GM13977 (cell line): ENCODE measurements around the gene C1orf159.
"Not testable (repeated sequence)": the region's sequence is repeated elsewhere in the genome, so short reads cannot be mapped to it uniquely, and the experiment has no call there.

ENCODE experiments used
- DNase-seq: peaks from one replicate; pipeline ENCODE4 v3.0.0; 2012; ENCODE audit warnings: low spot score
- in situ Hi-C: fragments of 300-500 bp; cut with MboI; formaldehyde crosslinking; loops from one replicate; pipeline ENCODE4 v1.12.0; 2022; ENCODE audit warnings: low sequenced_read_pairs, low pct_unique_long_range_greater_than_20kb, mixed read lengths, inconsistent platforms; ENCODE audit not compliant: unreplicated experiment
- TF ChIP-seq, protein P1 (sequence below): IDR thresholded peaks from 2 replicates; pipeline ENCODE4 v1.5.1; 2012; ENCODE audit warnings: mild to moderate bottlenecking, control low read depth; ENCODE audit not compliant: insufficient read depth; ENCODE audit errors: extremely low read depth, missing control alignments

The C1orf159 gene

DNA sequence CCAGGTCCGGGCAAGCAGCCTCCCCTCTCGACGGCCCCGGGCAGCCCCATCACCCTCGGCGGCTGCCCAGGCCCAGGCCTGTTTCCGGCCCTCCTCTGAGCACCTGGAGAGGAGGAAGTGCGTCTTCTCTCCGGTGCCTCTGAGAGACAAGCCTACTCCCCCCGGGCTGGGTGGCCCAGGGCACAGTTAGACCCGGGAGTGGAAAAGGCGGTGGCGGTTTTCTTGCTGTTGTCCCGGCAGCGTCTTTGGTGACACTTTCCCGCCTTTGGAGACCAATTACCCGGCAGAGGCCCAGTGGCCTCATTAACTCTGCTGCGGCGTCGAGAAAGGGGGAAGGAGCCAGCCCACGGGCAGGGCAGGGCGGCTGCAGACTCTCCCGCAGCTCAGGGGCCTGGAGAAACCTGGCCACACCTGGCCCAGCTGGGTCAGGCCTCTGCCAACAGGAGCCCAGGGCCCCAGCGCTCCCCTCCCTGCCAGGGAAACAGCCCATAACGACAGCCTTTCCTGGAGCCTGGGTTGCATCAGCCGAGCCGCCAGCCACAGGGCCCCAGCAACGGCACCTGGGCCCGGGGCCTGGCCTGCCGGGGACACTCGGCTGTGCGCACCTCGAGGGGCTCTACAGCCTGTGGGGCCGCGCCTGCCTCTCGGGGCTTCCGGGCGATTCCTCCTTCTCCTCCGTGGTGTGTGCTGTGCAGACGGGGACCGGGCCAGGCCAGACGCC, 28.4 kb upstream of the C1orf159 start:
- TF ChIP-seq, protein P1, sequence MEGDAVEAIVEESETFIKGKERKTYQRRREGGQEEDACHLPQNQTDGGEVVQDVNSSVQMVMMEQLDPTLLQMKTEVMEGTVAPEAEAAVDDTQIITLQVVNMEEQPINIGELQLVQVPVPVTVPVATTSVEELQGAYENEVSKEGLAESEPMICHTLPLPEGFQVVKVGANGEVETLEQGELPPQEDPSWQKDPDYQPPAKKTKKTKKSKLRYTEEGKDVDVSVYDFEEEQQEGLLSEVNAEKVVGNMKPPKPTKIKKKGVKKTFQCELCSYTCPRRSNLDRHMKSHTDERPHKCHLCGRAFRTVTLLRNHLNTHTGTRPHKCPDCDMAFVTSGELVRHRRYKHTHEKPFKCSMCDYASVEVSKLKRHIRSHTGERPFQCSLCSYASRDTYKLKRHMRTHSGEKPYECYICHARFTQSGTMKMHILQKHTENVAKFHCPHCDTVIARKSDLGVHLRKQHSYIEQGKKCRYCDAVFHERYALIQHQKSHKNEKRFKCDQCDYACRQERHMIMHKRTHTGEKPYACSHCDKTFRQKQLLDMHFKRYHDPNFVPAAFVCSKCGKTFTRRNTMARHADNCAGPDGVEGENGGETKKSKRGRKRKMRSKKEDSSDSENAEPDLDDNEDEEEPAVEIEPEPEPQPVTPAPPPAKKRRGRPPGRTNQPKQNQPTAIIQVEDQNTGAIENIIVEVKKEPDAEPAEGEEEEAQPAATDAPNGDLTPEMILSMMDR, result no peak
- in situ Hi-C loops, result no loop called here
- DNase-seq, result peak; percentile 70

- no peak for DNase-seq
- TF ChIP-seq, protein P1, result no peak
- in situ Hi-C loops, result no loop called here
These were observed 27.7 kb upstream of the C1orf159 start for GRCh38 chr1:1143636-1144035.

GRCh38 chr1:1142844-1143243, 27.0 kb upstream of the C1orf159 start:
- DNase-seq, result no peak
- TF ChIP-seq, protein P1, result no peak
- in situ Hi-C loops, result no loop called here

GRCh38 chr1:1142352-1142751, 26.5 kb upstream of the C1orf159 start:
- DNase-seq, in situ Hi-C loops: not testable (repeated sequence)

DNA sequence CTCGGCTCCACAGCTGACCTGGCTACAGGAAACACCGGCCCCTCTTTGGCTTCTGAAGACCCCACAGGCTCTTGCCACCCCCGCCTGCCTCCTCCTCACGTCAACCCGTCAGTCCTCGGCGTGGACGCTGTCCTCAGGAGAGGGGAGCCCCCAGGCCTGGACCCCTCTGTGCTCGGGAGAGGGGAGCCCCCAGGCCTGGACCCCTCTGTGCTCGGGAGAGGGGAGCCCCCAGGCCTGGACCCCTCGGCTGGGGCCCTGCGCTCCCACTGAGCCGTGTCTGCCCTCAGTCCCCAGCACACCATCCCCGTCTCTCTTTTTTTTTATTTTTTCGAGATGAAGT, 26.0 kb upstream of the C1orf159 start:
- in situ Hi-C loops, result no loop called here
- DNase-seq, result no peak
- TF ChIP-seq, protein P1, result no peak

DNA sequence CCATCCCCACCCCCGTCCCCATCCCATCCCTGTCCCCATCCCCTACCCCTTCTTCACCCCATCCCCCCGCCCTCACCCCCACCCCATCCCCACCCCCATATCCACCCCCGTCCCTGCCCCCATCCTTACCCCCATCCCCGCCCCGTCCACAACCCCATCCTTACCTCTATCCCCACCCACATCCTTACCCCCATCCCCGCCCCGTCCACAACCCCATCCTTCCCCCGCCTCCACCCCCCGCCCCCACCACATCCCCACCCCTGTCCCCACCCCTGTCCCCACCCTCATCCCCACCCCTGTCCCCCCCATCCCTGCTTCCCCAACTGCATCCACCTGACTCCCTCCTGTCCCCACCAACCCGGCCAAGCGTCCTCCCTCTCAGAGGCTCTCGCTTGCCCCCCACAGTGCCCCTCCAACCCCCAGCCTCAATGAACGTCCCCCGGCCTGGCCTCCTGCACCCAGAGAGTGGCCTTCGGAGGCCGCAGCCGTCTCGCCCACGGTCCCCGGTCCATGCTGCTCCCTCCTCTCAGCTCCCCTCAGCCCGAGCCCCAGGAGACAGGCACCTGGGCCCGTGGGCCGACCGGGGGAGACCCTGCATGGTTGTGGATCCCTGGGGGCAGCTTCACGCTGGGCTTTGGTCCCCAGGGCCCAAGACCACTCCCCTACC, 25.5 kb upstream of the C1orf159 start:
- TF ChIP-seq, protein P1, result no peak
- DNase-seq, result no peak
- in situ Hi-C loops, result no loop called here

- in situ Hi-C loops, result no loop called here
- DNase-seq, result no peak
- TF ChIP-seq, protein P1, result no peak
These were observed 24.8 kb upstream of the C1orf159 start for GRCh38 chr1:1140673-1141072.
